ENCODE data around the gene C5orf15. TPM values are rescaled to one million over a fixed set of nuclear protein-coding genes. Genes with fewer than 3 reads are reported as not detected.

The C5orf15 gene
- total and polyA plus RNA-seq, 4 donors = 21.2 to 32.4 (median 28.7) TPM

GRCh38 chr5:133969654-133970324 is 1.4 kb upstream of the C5orf15 start:
- Histone ChIP-seq H3K9me3 (ENCODE audit: control insufficient read depth in 4 of 4, low read length in 3 of 4) (no peaks in the 10 kb centered on the region), H3K27ac (ENCODE audit: low read depth in 1 of 2, low read length in 2 of 2) (peak overlapping the region; percentile 73 to 94), H3K4me1 (ENCODE audit: control insufficient read depth in 4 of 4, insufficient read depth in 4 of 4, low read length in 3 of 4) (peaks cover 0 to 39% (median 21%) of the 10 kb centered on the region in 4 donors), H3K9ac (ENCODE audit: low read depth in 1 of 2, low read length in 2 of 2) (no peak overlapping the region), H3K27me3 (ENCODE audit: control insufficient read depth in 4 of 4, insufficient read depth in 4 of 4, low read length in 3 of 4) (no peaks in the 10 kb centered on the region), H3K36me3 (ENCODE audit: control insufficient read depth in 4 of 4, insufficient read depth in 3 of 4, low read depth in 1 of 4, low read length in 3 of 4) (peaks cover 0 to 21% (median 10%) of the 10 kb centered on the region in 4 donors), H3K4me3 (ENCODE audit: low read depth in 1 of 3, low read length in 3 of 3) (peak overlapping the region in 1 of 3 donors; percentile 72)
- peak; percentile 84 for TF ChIP-seq FOXA2 (IDR thresholded peaks at IDR 0.05)
- no peak for TF ChIP-seq MAX (IDR thresholded peaks at IDR 0.05)
- TF ChIP-seq REST (IDR thresholded peaks at IDR 0.05) = no peak
- peak; percentile 69 for TF ChIP-seq SP1 (IDR thresholded peaks at IDR 0.05)
- no peak for TF ChIP-seq EGR1 (IDR thresholded peaks at IDR 0.05; ENCODE audit: low read depth in 2 of 2)
- peak; percentile 59 to 79 for TF ChIP-seq HNF4A (conservative IDR thresholded peaks at IDR 0.05)
- TF ChIP-seq NR2F2 (IDR thresholded peaks at IDR 0.05) = no peak
- TF ChIP-seq, protein P1, sequence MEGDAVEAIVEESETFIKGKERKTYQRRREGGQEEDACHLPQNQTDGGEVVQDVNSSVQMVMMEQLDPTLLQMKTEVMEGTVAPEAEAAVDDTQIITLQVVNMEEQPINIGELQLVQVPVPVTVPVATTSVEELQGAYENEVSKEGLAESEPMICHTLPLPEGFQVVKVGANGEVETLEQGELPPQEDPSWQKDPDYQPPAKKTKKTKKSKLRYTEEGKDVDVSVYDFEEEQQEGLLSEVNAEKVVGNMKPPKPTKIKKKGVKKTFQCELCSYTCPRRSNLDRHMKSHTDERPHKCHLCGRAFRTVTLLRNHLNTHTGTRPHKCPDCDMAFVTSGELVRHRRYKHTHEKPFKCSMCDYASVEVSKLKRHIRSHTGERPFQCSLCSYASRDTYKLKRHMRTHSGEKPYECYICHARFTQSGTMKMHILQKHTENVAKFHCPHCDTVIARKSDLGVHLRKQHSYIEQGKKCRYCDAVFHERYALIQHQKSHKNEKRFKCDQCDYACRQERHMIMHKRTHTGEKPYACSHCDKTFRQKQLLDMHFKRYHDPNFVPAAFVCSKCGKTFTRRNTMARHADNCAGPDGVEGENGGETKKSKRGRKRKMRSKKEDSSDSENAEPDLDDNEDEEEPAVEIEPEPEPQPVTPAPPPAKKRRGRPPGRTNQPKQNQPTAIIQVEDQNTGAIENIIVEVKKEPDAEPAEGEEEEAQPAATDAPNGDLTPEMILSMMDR (IDR thresholded peaks at IDR 0.05; ENCODE audit: low read depth, low read length, missing input control) = no peak
- peak; percentile 17 for TF ChIP-seq ZBTB33 (IDR thresholded peaks at IDR 0.05)
- TF ChIP-seq RAD21 (IDR thresholded peaks at IDR 0.05) = no peak
- TF ChIP-seq TAF1 (conservative IDR thresholded peaks at IDR 0.05) = no peak
- TF ChIP-seq YY1 (IDR thresholded peaks at IDR 0.05) = no peak
- no peak for TF ChIP-seq FOXA1 (IDR thresholded peaks at IDR 0.05)
- TF ChIP-seq, protein P2, sequence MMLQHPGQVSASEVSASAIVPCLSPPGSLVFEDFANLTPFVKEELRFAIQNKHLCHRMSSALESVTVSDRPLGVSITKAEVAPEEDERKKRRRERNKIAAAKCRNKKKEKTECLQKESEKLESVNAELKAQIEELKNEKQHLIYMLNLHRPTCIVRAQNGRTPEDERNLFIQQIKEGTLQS (IDR thresholded peaks at IDR 0.05) = peak; percentile 60
- peak; percentile 57 to 72 for TF ChIP-seq JUND (IDR thresholded peaks at IDR 0.05)
- TF ChIP-seq HNF4G (IDR thresholded peaks at IDR 0.05) = no peak
- TF ChIP-seq GABPA (IDR thresholded peaks at IDR 0.05 in 1 of 2, conservative IDR thresholded peaks at IDR 0.05 in 1 of 2) = no peak
- TF ChIP-seq RXRA (IDR thresholded peaks at IDR 0.05) = peak; percentile 27 to 44
- DNase-seq (ENCODE audit: low spot score) = no peak
- 49% methylated on average over 7 of the region's 7 CpGs for WGBS
